Muscle of leg (tissue), 11 donors: ENCODE results near the gene IFI27. TPM values are rescaled to one million over a fixed set of nuclear protein-coding genes. Genes with fewer than 3 reads are reported as not detected.
"Not testable (repeated sequence)": the region's sequence is repeated elsewhere in the genome, so short reads cannot be mapped to it uniquely, and the experiment has no call there.

Experiments
- DNase-seq: peaks from one replicate; pipeline ENCODE4 v3.0.0; 2013
- H3K27ac ChIP-seq: one replicate; pipeline ENCODE4 v1.5.1; 2013; ENCODE audit warnings: mild to moderate bottlenecking, low read length, control low read depth
- H3K27me3 ChIP-seq: one replicate; pipeline ENCODE4 v1.6.1; 2013; ENCODE audit warnings: low read length; ENCODE audit not compliant: control insufficient read depth, insufficient read depth
- H3K36me3 ChIP-seq: one replicate; pipeline ENCODE4 v1.6.1; 2013; ENCODE audit warnings: low read length; ENCODE audit not compliant: control insufficient read depth, insufficient read depth
- H3K4me1 ChIP-seq: one replicate; pipeline ENCODE4 v1.6.1; 2013; ENCODE audit warnings: low read length; ENCODE audit not compliant: control insufficient read depth, insufficient read depth
- H3K4me3 ChIP-seq: one replicate; pipeline ENCODE4 v1.5.1; 2013; ENCODE audit warnings: low read length, control low read depth
- H3K9me3 ChIP-seq: replicated peaks from 2 replicates; pipeline ENCODE4 v1.6.1; 2013; ENCODE audit warnings: low read depth, low read length; ENCODE audit not compliant: control insufficient read depth
- WGBS: methylation state at CpG from one replicate; pipeline ENCODE4 v1.1.5; 2013; ENCODE audit warnings: missing lambda C conversion rate; ENCODE audit not compliant: insufficient coverage; 5-methylcytosine and 5-hydroxymethylcytosine counted together
- polyA plus RNA-seq, 8 donors: library from polyadenylated mRNA; unstranded; fragments of 120-200 nt; gene quantifications; one replicate each; pipeline versions ENCODE4 v1.2.1 to v1.2.3, GENCODE V29; 2013; ENCODE audit warnings: inconsistent platforms in 1 of 8, low replicate concordance in 1 of 8; ENCODE audit not compliant: insufficient read length in 8 of 8, insufficient read depth in 1 of 8
- total RNA-seq: library from RNA; stranded (reverse); fragments of 120-200 nt; gene quantifications from one replicate; pipeline ENCODE4 v1.2.4, GENCODE V29; 2013

IFI27 gene
- total and polyA plus RNA-seq, 9 donors = 2.1 to 5.6 (median 2.9) TPM

DNA sequence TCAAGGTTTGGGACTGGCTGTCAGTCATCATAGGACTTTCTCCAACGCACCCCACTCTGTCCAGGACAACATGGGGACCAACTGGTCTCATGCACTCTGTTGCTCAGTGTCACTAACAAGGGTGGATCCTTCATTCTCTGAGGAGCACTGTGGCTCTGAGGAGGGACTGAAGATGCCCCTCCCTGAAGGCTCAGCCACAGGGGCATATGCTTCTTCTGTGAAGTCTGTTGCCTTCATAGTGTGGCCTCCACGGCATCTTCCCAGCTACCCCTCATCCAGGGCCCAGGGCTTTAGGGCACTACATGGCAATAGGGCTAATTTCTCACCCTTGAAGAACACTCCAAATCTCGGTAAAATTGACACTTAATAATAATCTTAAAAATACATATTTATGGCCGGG, 33.2 kb downstream of the IFI27 start:
- Histone ChIP-seq H3K27me3 (peaks cover 2% of the 10 kb centered on the region), H3K36me3 (no peaks in the 10 kb centered on the region), H3K27ac (no peak overlapping the region), H3K4me3 (no peak overlapping the region), H3K9me3 (no peaks in the 10 kb centered on the region), H3K4me1 (no peaks in the 10 kb centered on the region)
- 86% methylated on average over 2 of the region's 4 CpGs for WGBS
- no peak for DNase-seq

GRCh38 chr14:94144765-94145164, 34.2 kb downstream of the IFI27 start:
- no peak for DNase-seq
- H3K4me3 ChIP-seq = no peak overlapping the region
- H3K27ac ChIP-seq = no peak overlapping the region
- 86% methylated on average over 1 of the region's 1 CpG for WGBS
- no peaks in the 10 kb centered on the region for H3K36me3 ChIP-seq
- no peaks in the 10 kb centered on the region for H3K9me3 ChIP-seq
- no peaks in the 10 kb centered on the region for H3K4me1 ChIP-seq
- H3K27me3 ChIP-seq = peaks cover 2% of the 10 kb centered on the region

- Histone ChIP-seq H3K27me3 (no peaks in the 10 kb centered on the region), H3K4me1 (no peaks in the 10 kb centered on the region), H3K4me3 (no peak overlapping the region), H3K27ac (no peak overlapping the region), H3K9me3 (no peaks in the 10 kb centered on the region), H3K36me3 (no peaks in the 10 kb centered on the region)
- WGBS = 40% methylated on average over 1 of the region's 6 CpGs
- DNase-seq = no peak
Measured at GRCh38 chr14:94145902-94146527, 35.5 kb downstream of the IFI27 start.

GRCh38 chr14:94152676-94153075, 42.1 kb downstream of the IFI27 start:
- H3K4me1 ChIP-seq = no peaks in the 10 kb centered on the region
- no CpG with 5 or more reads among the region's 1 CpG for WGBS
- no peaks in the 10 kb centered on the region for H3K36me3 ChIP-seq
- DNase-seq = no peak
- no peak overlapping the region for H3K4me3 ChIP-seq
- no peaks in the 10 kb centered on the region for H3K9me3 ChIP-seq
- H3K27me3 ChIP-seq = peaks cover 5% of the 10 kb centered on the region
- no peak overlapping the region for H3K27ac ChIP-seq

DNA sequence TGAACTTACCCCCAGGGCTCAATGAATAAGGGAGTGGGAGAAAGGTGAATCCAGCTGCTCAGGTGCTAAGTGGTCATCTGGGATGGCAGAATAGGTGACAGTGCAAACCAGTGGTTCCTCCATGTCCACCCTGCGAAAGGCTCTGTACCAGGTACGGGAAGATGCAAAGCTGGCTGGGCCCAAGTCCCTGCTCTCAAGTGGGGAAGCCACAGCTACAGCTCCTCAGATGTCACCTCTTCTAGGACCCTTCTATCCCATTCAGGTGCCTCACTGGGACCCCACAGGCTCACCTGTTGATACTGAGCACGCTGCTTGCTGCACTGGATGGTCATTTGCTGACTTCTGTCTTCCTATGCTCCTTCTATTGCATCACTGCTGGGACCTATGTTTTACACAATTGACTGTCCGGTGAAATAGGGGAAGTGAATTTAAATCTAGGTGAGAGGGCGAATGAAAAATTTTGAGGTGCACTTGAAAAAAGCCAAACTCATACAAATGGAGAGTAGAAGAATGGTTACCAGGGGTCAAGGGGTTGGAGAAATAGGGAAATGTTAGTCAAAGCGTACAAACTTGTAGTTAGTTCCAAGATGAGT, 43.3 kb downstream of the IFI27 start:
- H3K4me1 ChIP-seq = no peaks in the 10 kb centered on the region
- H3K27ac ChIP-seq = no peak overlapping the region
- no peak overlapping the region for H3K4me3 ChIP-seq
- no peaks in the 10 kb centered on the region for H3K36me3 ChIP-seq
- no peak for DNase-seq
- H3K27me3 ChIP-seq = peaks cover 5% of the 10 kb centered on the region
- H3K9me3 ChIP-seq = no peaks in the 10 kb centered on the region
- WGBS = 68% methylated on average over 4 of the region's 6 CpGs

GRCh38 chr14:94156143-94156542, 45.6 kb downstream of the IFI27 start:
- H3K36me3 ChIP-seq, H3K27me3 ChIP-seq, H3K9me3 ChIP-seq, DNase-seq, H3K4me3 ChIP-seq, H3K4me1 ChIP-seq, H3K27ac ChIP-seq: not testable (repeated sequence)
- no CpG with 5 or more reads among the region's 1 CpG for WGBS

- Histone ChIP-seq H3K36me3 (no peaks in the 10 kb centered on the region), H3K27me3 (peaks cover 2% of the 10 kb centered on the region), H3K4me3 (no peak overlapping the region), H3K4me1 (peaks cover under 1% of the 10 kb centered on the region), H3K9me3 (no peaks in the 10 kb centered on the region), H3K27ac (no peak overlapping the region)
- no peak for DNase-seq
Measured at GRCh38 chr14:94157197-94157596, 46.7 kb downstream of the IFI27 start.

DNA sequence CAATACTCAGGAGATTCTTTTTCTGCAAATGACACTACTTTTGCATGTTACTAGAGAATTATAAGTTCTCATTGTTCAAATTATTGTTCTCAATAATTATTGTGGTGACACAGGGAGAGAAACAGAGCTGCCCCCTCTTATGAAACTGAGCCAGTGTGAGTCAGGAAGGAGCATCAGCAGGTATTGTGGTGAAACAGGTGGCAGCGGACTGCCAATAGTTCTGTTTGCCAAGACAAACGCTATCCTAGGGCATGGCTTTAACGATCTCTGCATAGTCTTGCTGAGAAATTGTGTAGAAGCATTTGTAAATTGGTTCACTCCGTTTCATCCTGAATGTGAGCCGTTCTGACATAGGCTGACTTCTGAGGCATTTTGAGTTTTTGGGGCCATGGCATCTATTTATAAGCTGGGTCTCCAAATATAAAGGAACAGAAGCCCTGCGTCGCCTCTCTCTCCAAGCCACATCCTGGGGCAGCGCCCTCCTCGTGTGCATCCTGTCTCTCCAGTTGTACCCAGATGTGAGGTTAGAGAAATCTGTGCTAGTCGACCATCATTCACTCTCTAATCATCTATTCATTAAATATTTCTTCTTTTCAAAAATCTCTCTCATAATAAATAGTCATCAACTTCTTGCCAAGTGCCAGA, 47.8 kb downstream of the IFI27 start:
- no peaks in the 10 kb centered on the region for H3K36me3 ChIP-seq
- no peaks in the 10 kb centered on the region for H3K9me3 ChIP-seq
- 75% methylated on average over 3 of the region's 10 CpGs for WGBS
- H3K4me3 ChIP-seq = no peak overlapping the region
- H3K27ac ChIP-seq = no peak overlapping the region
- peaks cover 2% of the 10 kb centered on the region for H3K4me1 ChIP-seq
- peaks cover 2% of the 10 kb centered on the region for H3K27me3 ChIP-seq
- no peak for DNase-seq

GRCh38 chr14:94161058-94161457, 50.5 kb downstream of the IFI27 start:
- H3K36me3 ChIP-seq = no peaks in the 10 kb centered on the region
- no peak overlapping the region for H3K27ac ChIP-seq
- H3K27me3 ChIP-seq = peaks cover 14% of the 10 kb centered on the region
- no peak for DNase-seq
- WGBS = 0% methylated on average over 1 of the region's 2 CpGs
- H3K4me1 ChIP-seq = peaks cover 12% of the 10 kb centered on the region
- no peak overlapping the region for H3K4me3 ChIP-seq
- H3K9me3 ChIP-seq = no peaks in the 10 kb centered on the region

DNA sequence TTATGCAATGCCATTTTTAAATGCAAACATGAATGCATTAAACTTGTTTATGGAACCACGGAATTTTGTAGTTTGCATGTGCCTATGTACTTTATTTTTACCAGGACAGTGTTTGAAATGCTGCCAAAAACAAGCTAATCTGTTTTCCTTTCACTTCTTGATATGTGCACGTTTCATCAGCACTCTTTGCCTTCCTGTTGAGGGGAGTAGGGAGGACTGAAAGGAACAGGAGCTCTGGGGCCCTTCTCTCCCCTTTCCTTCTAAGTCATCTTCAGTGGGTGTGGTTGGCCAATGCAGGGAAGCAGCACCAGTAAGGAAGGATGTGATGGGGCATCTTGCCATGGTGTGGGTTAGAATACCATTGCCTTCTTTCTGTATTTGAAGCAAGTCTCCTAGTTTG, 51.4 kb downstream of the IFI27 start:
- no CpG with 5 or more reads among the region's 2 CpGs for WGBS
- peak; percentile 27 for DNase-seq
- Histone ChIP-seq H3K27me3 (peaks cover 11% of the 10 kb centered on the region), H3K4me1 (peaks cover 12% of the 10 kb centered on the region), H3K9me3 (no peaks in the 10 kb centered on the region), H3K27ac (no peak overlapping the region), H3K4me3 (no peak overlapping the region), H3K36me3 (no peaks in the 10 kb centered on the region)
